ENCODE measurements around the gene RPL22L1.

GRCh38 chr3:170918715-170919114 is 48.7 kb upstream of the RPL22L1 start:
- no peak for TF ChIP-seq CTCF (IDR thresholded peaks at IDR 0.05)
- no peak for TF ChIP-seq POLR2A (IDR thresholded peaks at IDR 0.05; ENCODE audit: low read length)
- no peak for TF ChIP-seq HMGXB4 (CRISPR knock-in tag; IDR thresholded peaks at IDR 0.05; ENCODE audit: borderline replicate concordance)
- no peak for TF ChIP-seq EP300 (IDR thresholded peaks at IDR 0.05)
- no peak for TF ChIP-seq MAX (IDR thresholded peaks at IDR 0.05)
- TF ChIP-seq RAD21 (conservative IDR thresholded peaks at IDR 0.05 in 1 of 2, IDR thresholded peaks at IDR 0.05 in 1 of 2) = no peak

Measured in A549 (cell line).